ENCODE data around the gene SCN9A.
"Not testable (repeated sequence)": the region's sequence is repeated elsewhere in the genome, so short reads cannot be mapped to it uniquely, and the experiment has no call there.

The SCN9A gene

DNA sequence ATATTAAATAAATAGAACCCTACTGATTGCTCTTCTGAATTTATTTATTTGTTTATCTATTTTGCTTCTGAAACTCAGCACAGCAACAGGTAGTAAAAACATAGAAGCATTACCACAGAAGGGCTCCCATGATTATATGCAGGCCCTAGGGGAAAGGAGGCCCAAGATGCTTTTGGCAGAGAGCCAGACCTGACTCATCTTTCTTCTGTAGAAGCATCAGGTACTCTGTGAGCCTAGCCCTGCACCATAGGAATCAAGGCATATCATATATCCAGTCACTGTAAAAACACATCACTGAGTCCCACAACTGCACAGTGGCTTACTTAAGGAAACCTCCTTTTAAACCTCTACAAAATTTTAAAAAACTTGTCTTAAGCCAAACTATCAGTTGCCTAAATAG, 1.8 kb downstream of the SCN9A start:
- no peak for DNase-seq

DNA sequence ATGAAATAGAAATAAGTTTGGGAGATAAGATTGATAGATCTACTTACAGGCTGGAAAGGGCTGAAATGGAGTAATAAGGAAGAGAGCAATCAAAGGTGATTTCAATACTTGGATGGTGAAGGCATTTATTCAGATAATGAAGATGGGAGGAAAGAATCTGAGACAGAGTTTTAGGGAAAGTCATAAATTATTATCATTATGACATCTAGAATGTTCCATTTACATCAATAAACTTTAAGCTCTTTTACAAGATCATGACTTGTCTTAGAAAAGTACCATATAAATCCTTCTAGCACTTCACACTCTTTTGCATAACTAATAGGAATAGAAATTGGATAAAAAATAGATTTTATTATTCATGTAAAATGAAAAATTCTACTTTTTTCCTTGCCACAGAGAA, 2.2 kb downstream of the SCN9A start:
- DNase-seq, result no peak

DNA sequence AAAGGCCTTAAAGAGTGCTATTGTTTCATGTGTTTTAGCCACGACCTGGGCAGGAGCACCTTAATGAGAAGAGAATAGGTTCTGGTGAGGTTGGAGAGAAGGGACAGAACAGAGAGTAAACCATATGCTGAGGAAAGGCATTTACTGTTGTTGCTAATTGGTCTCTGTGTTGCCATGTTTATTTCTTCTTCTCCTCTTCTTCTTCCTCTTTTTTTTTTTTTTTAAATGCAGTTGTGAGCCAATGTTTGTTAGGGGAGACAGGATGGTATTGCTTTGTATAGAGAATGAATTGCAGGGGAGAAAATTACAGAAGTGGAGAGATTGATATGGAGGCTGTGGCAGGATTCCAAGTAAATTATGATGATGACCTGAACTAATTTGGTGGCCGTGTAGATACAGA, 2.6 kb downstream of the SCN9A start:
- no peak for DNase-seq

DNA sequence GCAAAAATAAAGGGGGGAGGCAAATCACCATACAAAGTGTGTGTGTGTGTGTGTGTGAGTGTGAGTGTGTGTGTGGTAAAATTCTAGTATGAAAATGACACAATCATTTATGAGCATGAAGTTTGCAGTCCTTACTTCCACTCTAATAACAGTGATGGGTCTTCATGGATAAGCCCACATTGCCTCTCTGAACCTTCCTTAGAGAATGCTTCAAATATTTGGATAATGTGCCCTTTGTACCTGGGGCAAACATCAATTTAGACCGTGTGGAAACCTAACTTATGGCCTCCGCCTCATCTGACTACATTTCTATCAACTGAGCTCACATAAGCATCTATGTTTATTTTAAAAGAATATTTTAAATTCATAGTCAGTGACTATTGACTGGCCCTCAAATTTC, 3.7 kb downstream of the SCN9A start:
- no peak for DNase-seq

DNA sequence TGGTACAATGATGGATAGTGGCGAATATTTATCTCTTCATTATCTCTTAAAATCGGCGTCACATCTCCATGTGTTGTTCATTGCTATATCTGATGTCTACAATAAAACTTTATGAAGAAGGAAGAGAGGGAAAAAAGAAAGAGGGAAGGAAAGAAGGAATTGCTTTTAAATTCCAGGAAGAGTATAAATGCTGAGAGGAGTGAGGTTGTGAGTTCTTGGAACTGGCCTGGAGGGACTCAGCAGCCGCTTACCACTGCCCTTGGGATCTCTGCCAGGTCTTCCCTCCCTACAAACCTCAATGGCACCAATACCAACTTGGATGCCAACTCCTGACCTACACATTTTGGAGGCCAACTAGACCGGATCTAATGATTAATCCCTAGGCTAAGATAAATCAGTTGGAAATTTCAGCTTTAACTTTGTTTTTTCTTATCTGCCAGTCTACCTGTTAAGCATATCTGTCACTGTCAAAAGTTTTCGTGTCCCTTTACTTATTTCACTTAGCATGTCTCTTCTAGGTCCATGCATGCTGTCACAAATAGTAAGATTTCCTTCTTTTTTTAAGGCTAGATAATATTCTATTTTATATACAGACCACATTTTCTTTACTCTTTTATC, 9.8 kb downstream of the SCN9A start:
- DNase-seq, result no peak

DNA sequence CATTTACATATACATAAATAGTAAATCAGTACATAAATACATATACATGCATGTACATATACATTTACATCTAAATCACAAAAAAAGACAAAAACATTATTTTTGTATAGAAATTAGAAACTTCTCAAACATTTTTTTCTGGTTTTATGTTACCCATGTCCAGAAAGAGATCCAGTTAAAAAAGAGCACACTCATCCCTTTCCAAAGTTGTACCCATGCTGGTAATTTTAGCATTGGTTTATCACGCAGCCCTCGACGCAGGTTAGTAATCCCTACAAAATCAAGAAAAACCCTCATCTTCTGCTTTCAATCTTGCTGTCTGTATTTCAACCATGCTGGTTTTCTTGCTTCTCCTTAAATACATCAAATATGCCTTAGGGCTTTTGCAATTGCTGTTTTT, 10.5 kb downstream of the SCN9A start:
- no peak for DNase-seq

DNA sequence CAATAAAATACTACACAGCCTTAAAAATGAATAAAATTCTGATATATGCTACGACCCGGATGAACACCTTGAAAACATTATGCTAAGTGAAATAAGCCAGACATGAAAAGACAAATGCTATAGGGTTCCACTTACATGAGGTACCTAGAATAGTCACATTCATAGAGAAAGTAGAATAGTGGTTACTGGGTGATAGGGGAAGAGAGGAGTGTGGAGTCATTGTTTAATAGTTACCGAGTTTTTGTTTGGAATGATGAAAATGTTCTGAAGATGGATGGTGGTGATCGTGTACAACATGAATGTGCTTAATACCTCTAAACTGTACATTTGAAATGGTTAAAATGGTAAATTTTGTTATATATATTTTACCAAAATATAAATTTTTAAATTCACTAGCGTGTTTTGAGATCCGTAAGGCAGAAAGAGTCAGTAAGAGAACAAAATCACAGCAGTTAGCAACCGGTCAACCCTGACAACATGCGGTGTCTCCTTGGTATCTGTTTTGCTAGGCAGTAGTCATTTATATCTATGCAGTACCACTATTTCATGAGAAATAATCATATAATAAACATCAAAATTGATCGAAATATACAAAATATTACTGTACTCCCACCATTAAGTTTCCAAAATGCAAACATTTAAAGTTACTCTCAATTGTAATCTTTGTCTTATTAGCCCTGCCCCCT, 11.1 kb downstream of the SCN9A start:
- no peak for DNase-seq

DNA sequence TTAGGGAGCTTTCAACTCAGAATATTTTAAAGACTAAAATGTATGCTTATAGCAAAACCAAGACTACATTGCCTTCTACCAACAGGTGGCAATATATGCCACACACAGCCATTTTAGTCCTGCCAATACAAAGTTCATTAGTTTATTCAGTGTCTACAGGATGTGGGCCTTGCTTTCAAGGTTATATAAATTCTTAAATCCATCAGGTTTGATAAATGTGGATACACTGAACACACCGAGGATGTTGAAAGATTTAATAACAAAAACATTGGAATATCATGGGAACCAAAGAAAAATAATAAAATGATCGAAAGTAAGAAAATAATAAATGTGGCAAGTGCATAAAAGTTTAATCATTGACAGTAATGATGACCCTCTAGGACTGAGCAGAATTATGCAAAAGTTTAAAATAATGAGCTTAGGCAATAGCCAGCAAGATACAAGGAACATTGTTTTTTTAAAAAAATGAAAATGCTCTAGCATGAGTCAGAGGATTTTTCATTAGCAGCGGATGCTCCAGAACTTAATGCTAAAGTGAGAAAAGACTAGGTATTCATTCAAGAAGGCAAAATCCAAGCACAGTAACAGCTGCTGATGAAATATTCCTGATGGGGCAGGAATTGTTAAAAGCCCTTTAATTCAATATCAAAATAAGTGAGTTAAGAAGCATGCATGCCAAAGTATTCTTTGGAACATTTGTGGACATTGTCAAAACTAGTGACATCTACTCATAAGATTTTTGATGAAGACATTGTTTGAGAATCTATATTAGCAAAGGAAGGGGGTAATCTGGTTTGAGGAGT, 14.2 kb downstream of the SCN9A start:
- DNase-seq, result no peak

DNA sequence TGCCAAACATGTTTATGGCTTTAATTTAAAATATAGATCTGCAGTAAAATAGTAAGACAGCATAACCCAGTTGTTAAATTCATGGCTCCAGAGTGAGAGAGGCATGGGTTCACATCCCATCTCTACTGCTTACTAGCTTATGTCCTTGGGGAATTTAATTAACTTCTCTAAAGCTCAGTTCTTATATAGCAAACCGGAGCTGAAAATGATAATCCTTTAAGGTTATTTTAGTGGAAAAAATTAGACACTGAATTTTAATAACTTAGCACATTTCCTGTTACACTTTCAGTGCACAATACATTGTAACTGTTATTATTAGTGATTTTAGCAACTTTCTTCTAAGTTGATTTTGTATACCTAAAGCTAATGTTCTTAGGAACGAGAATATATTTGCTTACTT, 14.8 kb downstream of the SCN9A start:
- DNase-seq, result no peak

DNA sequence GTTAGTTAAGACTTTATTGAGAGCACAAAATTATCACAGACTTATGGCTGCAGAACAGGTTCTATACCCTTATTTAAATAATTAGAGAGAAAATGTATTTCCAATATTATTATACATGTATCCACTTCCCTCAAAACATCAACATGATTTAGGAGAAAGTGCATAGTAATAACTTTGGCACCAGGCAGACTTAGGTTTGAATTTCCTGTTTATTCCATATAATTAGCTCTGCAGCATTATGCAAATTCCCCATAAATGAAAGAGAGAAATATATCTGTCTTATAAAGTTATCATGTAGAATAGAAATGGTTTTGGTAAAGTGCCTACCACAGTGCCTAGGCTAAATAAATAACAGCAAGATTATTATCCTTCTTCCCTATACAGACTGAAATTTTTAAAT, 15.3 kb downstream of the SCN9A start:
- DNase-seq, result no peak

DNA sequence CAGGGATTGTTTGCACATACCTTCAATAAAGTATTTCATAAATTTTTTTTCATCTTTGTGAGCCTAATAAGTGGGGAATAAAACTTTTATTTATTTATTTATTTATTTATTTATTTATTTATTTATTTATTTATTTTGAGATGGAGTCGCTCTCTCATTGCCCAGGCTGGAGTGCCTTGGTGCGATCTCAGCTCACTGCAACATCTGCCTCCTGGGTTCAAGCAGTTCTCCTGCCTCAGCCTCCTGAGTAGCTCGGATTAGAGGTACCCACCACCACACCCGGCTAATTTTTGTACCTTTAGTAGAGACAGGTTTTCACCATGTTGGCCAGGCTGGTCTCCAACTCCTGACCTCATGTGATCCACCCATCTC, 17.8 kb downstream of the SCN9A start:
- not testable (repeated sequence) for DNase-seq

DNA sequence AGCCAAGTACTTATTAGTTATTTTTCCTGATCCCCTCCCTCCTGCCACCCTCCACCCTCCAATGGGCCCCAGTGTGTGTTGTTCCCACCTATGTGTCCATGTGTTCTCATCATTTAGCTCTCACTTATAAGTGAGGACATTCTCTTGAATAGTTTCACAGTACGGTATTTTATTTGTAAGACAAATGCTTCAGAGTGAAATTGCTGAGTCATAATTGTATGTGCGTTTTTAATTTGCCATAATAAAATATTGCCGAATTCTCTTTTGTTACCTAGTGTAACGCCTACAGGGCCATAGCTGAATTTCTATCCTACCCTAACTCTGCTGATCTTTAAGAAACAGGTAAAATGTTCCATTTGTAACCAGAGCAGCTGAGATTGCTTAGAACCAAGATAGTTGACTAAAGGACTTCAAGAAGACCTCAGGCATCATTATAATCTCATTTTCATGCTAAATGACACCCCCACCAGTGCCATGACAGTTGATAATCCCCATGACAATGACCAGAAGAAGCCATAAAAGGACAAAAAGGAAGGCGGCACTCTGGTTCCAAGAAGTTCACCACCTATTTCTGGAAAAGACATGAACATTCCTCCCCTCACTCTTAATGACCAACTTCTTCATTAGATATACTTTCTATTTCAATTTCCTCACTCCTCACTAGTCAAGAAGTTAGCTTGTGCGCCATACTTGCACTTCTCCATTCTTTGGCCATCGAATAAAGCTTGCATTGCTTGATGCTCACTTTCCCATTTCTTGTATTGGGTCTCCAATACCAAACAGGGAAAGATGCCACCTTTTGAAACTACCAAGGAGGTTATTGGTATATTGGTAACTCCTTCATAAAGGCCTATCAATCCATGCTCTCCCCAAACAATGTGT, 18.4 kb downstream of the SCN9A start:
- no peak for DNase-seq

DNA sequence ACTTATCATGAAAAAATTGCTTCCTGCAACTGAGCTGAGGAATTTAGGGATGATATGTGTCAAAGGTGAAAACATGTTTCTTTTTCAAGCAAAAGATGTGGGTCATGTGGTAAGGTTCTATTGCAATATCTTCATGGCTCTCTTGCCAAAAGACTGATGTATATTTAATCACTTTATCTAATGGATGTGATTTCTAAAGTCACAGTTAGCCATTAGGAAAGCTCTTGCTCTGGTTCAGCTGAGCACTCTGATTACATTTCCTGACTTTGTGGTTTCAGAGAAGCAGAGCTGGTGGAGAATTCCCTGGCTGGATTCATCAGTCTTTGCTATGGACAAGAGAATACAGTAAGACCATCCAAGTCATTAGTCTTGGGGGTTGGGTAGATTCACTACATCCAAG, 24.4 kb downstream of the SCN9A start:
- no peak for DNase-seq

DNA sequence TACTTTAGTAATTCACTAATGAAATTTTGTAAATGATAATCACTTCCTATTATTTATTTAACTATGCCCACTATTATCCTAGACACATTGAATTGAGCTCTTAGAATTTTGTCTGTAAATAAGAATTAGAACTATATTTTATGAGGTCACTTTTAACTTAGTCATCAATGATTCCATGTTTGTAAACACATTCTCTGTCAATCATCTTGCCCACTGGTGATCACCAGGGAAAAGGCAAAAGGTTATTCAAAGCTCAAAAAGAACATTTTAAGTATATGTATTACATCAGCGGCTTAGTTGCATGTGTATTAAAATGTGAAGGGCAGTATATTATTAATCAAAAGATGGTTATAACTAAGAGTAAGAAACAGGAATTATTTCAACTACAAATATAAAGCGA, 25.2 kb downstream of the SCN9A start:
- no peak for DNase-seq

DNA sequence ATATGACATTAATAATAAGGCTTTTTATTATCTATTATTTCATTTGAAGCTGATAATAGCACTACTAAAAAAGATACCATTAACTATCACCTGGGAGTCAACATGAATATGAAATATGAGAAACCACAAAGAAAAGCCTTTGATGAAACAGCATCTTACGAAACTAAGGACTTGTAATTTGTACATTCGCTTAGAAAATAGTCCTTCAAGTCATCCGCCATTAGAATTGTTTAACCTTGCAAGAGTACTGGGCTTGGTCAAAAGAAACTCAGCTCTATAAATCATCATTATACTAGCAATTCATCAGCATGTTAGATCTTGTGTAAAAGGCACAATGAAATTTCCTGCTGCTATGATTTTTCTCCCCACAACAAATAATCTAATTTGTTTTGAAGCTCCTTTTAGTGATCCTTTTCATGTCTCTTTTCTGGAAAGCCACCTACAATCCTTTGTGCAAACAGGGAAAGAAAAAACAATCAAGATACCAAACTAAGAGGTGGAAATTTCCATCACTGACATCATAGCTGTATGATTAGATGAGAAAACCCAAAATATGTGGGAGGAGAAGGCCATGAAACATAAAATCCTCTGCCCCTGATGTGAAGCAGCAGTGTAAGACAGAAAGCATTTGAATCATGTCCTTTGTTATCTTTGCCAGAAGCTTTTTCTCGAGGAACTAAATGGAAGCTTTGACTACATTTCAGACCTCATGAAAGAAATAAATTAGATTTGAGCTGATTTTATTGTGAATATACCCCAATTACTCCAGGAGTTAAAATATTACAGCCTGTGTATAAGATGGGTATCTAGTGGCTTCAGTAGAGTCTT, 31.2 kb downstream of the SCN9A start:
- DNase-seq, result no peak

DNA sequence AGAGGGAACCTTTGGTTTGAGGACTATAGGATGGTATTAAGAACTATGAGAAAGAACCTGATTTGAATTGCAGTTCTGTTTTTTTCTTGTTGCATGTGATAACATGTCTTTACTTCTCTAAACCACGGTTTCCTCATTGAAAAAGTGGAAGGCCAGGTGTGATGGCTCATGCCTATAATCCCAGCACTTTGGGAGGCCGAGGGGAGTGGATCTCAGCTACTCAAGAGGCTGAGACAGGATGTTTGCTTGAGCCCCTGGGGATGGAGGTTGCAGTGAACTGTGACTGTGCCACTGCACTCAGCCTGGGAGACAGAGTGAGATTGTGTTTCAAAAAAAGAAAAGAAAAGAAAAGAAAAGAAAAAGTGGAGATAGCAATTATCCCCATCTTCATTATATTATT, 32.3 kb downstream of the SCN9A start:
- no peak for DNase-seq

DNA sequence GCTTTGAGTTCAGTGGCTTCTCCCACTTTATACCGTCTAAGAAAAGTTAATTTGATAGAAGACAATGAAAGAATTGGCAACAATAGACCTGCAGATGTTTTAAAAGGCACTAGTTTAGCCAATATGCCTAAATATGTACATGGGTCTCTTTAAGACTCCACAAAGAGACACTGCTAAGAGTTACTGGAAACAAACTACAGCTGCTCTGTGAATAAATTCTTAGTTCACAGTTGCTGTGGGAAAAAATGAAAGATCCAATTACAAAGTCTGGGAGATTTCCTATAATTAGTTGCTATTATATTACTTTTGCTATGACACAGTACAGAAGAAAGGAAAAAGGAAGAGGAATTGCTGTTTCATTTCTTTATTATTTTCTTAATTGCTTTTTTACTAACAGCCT, 34.3 kb downstream of the SCN9A start:
- no peak for DNase-seq

DNA sequence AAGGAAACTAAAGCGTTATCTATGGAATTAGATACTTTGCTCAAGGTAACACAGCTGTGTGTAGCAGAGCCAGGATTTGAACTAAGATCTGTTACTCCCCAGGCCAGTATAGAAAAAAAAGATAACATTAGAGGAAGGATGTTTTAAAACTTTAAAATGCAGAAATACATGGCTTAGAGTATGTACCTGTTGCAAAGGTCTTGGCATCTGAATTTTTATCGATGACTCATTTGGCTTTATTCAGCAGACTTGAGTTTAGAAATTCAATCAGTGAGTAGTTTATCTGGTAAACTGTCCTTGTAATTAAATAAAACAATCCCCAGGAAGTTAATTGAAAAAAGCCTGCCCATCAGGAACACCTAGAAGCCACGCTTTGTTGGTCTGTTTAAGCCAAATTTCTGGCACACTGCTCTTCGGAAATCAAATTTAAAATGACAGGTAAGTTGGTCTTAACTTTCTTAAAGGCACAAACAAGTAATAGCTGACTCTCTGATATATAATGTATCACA, 36.9 kb downstream of the SCN9A start:
- no peak for DNase-seq

DNA sequence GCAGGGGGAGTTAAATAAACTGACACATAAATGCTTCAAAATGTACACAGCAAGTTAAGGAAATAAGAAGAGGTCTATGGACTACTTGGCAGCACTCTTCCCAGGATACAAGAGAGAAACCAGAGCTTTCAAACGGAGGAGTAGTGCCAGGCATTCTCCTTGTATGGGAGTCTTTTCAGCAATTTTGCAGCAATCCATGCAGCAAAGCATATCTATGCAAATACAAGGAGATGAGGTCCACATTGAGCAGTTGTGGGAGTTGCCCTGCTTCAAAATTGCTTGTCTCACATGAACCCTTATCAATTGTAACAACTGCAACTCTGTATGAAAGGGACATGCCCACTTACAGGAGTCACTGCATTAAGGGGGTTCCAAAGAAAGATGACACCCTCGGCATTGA, 37.8 kb downstream of the SCN9A start:
- DNase-seq, result no peak

DNA sequence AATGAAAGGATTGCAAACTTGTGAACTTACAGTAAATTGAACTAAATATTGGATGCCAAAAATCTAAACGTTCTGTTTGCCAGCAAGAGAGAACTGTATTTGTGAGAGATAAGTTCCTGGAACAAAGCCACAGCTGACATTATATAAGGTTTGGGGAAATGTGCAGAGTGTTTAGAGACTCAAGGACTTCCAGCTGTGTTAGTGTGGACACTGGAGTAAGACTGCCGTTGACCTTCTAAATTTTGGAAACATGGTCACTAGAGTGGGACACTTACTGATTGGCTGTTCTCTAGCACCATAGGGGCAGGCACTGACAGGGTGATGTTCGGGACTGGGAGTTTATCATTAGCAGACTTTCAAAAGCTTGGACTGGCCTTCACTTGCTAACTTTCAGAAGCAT, 40.5 kb downstream of the SCN9A start:
- DNase-seq, result no peak

DNA sequence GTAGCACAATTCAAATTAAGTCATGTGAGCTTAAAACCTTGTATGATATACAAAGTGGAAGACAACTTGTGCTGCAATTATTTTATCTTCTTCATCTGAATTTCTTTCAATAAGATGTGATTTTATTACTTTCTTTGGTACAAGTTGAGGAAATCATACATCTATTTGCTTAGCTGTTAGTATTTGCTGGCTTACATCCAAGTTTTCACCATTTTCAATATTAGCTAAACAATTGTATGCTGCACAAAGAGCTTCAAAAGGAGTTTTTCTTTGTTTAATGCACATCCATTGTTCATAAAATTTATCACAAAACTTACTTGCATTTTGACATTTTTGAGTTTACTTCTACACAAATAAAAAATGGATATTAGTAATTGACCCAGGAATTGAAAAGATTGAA, 40.9 kb downstream of the SCN9A start:
- no peak for DNase-seq

DNA sequence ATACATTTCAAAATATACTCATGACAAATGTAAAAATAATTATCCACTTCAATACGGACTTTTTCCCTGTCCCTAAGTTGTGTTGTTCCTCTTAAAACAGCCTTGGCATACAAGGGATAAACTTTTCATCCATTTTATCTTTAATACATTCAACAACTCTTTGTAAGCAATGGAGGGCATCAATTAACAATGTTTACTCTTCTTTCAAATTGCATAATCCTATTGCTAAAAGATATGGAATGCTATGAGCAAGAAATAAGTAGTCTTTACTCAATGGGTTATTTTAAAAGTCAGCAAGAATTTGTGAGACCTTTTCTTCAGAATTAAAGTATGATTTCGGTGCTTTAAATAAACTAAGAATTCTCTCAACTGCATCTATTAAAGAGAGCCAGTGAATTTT, 41.9 kb downstream of the SCN9A start:
- no peak for DNase-seq

Data from activated effector memory CD4-positive, alpha-beta T cell treated with Interleukin-2 at 50 U/mL for 16 hours (primary cell).